Measurements from ENCODE around the gene ST6GALNAC1.

ST6GALNAC1 gene

DNA sequence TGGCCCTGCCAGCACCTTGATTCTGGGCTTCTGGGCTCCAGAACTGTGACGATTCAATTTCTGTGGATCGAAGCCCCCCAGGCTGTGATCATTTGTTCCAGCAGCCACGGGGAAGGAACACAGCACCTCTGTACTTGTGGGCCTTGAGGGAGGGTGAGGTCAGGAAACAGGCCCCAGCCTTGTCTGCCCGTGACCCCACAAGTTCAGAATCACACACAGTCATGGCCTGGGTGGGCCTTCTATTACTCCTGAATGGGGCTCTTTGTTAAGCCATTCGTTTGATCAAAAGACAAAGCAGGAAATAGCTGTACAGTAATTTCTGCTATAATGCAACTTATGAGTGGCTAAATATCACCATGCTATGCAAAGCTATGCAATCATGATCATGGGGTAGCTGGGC, 68.0 kb downstream of the ST6GALNAC1 start:
- no peak for DNase-seq
